GM21528 (cell line): Measurements from ENCODE around the gene TBC1D3B.
"Not testable (repeated sequence)": the region's sequence is repeated elsewhere in the genome, so short reads cannot be mapped to it uniquely, and the experiment has no call there.

ENCODE experiments used
- ATAC-seq: cut with Tn5 transposase; IDR thresholded peaks from one replicate; pipeline ENCODE4 v1.9.1; 2021; ENCODE audit warnings: mild to moderate bottlenecking, moderate library complexity; ENCODE audit not compliant: unreplicated experiment, low FRiP score

The TBC1D3B gene

DNA sequence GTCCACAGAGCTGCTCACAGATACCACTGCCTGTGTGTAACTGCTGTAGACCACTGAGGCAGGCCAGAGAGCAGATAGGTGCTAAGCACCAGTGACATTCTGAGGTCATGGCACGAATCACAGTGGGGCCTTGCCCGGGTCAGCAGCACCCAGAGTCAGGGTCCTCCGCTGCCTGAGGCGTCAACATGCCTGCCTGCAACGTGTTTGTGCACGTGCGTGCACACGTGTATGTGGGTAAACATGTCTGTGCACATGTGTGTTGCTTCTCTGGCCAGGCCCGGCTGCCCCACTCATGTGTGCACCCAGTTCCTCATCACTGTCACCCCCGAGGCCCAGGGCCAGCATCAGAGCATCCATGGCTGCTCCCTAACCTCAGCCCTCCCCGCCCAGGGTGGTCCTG, at the start of gene TBC1D3B:
TBC1D3B (minus strand) TSS at position 101 of the 400 bp plus-strand sequence. CDS start 1,586 bp downstream, outside the sequence.
- not testable (repeated sequence) for ATAC-seq

DNA sequence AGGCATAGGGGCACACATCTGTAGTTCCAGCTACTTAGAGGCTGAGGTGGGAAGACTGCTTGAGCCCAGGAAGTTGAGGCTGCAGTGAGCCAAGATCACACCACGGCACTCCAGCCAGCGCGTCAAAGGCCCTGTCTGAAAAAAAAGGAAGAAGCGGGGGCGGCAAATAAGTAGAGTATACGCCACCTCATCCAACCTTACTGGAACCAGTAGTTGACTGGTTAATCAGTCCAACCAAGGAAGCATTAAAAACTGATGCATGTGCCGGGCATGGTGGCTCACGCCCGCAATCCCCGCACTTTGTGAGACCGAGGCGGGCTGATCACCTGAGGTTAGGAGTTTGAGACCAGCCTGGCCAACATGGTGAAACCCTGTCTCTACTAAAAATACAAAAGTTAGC, 46.5 kb upstream of the TBC1D3B start:
- ATAC-seq, result not testable (repeated sequence)

DNA sequence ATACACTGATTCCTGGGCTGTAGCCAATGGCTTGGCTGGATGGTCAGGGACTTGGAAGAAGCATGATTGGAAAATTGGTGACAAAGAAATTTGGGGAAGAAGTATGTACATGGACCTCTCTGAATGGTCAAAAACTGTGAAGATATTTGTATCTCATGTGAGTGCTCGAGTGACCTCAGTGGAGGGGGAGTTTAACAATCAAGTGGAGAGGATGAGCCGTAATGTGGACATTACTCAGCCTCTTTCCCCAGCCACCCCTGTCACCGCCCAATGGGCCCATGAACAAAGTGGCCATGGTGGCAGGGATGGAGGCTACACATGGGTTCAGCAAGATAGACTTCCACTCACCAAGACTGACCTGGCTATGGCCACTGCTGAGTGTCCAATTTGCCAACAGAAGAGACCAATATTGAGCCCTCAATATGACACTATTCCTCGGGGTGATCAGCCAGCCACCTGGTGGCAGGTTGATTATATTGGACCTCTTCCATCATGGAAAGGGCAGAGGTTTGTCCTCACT, 45.2 kb upstream of the TBC1D3B start:
- ATAC-seq, result not testable (repeated sequence)

DNA sequence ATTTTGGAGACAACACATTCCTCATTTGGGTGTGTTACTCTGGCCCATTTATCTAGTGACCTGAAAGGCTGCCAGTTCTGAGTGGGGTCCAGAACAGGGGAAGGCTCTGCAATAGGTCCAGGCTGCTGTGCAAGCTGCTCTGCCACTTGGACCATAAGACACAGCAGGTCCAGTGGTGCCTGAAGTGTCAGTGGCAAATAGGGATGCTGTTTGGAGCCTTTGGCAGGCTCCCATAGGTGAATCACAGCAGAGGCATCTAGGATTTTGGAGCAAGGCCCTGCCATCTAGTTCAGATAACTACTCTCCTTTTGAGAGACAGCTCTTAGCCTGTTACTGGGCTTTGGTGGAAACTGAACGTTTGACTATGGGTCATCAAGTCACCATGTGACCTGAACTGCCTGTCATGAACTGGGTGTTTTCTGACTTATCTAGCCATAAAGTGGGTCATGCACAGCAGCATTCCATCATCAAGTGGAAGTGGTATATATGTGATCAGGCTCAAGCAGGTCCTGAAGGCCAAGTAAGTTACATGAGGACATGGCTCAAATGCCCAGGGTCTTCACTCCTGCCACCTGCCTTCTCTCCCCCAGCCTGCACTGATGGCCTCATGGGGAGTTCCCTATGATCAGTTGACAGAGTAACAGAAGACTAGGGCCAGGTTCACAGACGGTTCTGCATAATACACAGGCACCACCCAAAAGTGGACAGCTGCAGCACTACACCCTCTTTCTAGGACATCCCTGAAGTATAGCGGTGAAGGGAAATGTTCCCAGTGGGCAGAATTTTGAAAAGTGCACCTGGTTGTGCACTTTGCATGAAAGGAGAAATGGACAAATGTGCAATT, 44.5 kb upstream of the TBC1D3B start:
- ATAC-seq, result not testable (repeated sequence)

DNA sequence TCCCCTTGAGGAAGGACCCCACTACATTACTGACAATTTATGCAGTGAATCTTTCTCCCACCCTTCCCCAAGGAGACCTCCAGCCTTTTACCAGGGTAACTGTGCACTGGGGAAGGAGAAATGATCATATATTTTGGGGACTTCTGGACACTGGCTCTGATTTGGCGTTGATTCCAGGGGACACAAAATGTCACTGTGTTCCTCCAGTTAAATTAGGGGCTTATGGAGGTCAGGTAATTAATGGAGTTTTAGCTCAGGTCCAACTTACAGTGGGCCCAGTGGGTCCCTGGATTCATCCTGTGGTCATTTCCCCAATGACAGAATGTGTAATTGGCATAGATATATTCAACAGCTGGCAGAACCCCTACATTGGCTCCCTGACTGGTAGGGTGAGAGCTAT, 43.1 kb upstream of the TBC1D3B start:
- ATAC-seq, result not testable (repeated sequence)

DNA sequence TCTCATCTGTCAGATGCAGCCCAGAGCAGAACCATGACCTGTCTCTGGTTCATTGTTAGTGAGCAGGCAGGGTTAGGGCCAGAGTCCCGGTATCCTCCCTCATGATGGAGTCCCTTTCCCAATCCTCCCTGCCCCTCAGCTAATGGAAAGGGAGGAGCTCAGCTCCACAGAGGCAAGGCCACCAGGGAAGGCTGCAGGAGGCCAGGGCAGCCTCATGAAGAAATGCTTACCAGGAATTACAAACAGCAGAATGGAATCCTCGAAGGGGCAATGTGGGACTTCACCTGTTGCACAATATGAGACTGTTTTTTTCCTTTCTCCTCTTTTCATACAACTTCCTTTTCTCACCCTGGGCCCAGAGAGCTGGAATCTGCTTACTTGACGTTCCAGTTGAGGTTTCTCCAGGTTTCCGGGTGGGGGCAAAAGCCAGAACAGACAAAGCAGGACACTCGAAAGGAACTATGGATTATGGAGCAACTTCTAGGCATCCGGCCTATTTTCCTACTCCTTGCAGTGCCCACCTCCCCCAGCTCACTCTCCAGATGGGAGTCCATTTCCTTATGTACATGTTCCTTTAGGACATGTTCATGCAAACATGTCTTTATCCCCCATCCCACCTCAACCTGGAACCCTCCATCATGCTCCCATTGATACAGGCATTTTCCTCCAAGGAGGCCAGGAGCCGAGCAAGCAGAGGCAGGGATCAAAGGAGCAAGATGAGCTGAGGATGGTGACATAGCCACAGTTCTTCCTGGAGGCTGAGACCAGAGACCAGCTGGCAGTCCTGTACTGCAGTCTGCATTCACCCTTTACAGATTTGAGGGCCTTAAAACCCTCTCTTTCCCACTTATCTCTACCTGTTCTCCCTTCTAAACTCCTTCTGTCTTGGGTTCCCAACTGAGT, 39.2 kb upstream of the TBC1D3B start:
- ATAC-seq, result not testable (repeated sequence)

DNA sequence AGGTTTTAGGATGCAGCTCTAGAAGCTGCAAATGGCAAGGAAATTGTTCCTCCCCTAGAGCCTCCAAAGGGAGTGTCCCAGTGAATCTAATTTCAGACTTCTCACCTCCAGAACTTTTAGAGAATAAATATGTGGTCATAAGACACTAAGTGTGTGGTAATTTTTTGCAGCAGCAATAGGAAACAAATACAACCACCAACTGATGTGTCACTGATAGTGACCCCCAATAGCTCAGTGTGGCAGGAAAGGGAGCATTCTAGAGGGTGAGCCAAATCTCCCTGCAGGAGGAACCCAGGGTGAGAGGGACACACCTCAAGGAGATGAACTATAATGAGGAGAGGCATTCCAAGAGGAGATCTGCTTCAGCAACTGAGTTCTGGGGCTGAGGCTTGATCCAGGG, 38.5 kb upstream of the TBC1D3B start:
- no peak for ATAC-seq

DNA sequence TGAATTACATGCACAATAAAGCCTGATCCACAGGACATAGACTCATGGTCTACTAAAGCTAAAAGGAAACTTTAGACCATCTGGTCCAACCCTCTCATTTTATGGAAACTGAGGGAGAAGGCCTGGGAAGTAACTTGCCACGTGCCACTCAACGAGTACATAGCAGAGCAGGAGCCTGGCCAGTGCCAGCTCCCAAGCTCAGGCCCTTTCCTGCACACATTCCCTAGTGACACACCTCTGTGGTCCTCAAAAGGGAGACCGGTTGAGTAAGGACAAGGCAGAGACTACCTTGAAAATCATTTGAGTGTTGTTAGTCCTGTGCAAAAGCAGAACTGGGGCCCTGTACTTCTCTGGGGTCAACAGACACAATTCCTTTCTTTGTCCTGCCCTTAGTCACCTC, 37.3 kb upstream of the TBC1D3B start:
- ATAC-seq, result no peak

DNA sequence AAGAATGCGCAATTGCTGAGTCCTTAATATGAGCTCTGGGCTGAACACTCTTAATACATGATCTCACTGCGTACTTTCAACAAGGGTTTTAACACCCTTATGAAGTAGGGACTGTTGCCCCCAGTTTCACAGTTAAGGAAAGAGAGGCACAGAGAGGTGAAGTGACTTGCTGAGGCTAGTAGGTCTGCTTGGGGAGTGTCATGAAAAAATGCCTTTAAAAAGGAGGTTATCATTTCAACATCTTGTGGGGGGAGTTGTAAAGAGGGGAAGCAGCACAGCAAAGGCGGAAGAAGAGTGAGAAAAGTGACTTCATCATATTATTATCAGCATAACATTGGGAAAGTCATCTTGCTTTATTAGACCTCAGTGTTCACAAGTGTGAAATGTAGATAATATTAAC, 36.5 kb upstream of the TBC1D3B start:
- no peak for ATAC-seq

DNA sequence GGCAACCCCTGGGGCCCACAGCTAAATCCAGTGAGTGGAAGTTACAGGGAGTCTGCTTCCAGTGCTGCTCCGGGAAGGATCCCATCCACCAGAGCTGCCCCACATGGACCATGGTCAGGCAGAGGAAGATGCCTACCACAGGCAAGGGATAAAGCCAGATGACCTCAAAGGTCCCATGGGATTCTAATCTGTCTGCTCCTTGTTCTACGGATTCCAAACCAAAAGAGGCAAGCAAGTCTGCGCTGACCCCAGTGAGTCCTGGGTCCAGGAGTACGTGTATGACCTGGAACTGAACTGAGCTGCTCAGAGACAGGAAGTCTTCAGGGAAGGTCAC, 35.8 kb upstream of the TBC1D3B start:
- ATAC-seq, result no peak

DNA sequence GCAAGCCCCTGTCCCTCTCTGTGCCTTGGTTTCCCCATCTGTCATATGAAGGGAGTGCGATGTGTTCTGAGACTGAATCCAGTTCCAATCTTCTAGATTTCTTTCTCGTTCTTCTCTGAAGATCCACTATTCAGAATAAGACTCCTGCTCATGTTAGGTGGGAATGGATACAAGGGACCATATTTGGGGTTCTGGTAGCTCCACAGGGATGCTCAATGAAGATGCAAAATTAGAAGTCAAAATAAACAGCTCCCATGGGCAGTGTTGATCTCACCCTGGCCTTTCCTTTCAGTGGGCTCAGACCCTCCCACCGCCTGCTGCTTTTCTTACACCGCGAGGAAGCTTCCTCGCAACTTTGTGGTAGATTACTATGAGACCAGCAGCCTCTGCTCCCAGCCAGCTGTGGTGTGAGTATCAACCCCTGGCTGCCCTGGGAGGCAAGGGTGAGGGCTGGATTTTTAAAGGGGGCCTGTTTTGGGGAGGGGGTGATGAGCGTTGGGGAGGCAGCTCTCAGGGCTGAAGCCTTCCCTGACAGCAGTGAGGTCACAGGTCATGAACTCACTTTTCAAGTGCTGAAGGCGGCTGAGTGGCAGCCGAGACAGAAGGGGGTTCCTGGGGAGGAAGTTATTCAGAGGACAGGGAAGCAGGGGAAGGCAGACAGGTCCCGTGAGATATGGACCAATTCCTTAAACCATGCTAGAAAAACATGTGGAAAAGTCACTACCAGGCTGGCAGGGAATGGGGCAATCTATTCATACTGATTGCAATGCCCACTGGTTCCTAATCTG, 35.2 kb upstream of the TBC1D3B start:
- ATAC-seq, result not testable (repeated sequence)

DNA sequence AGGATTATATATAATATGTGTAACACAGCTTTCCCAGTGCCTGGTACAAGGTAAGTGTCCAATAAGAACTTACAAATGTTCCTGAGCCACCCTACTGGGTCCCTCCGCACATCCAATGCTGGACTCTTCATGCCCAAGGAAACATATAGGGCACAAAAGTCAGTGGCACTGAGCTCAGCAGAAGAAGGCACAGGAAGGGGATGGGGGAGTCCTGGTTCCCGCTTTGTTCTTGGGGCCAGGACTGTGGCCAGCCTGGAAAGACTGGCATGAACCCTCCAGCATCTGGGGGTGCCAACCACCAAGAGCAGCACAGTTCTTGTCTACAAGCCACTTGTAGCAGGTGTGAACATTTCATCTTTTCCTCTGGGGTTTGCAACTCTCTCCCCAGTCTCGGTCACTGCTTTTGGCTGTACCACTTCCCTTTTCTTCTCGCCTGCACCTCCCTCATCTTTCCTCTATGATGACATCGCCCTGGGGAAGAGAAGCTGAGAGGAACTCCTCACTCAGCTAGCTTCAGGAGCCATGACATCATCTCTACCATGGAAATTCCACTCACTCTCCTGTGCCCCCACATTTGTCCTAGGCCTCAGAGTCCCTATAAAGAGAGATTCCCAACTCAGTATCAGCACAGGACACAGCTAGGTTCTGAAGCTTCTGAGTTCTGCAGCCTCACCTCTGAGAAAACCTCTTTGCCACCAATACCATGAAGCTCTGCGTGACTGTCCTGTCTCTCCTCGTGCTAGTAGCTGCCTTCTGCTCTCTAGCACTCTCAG, 34.2 kb upstream of the TBC1D3B start, which contains the start of gene CCL4L2:
CCL4L2 (plus strand) TSS at position 625 of the 773 bp plus-strand sequence.
- ATAC-seq, result peak; percentile 61

DNA sequence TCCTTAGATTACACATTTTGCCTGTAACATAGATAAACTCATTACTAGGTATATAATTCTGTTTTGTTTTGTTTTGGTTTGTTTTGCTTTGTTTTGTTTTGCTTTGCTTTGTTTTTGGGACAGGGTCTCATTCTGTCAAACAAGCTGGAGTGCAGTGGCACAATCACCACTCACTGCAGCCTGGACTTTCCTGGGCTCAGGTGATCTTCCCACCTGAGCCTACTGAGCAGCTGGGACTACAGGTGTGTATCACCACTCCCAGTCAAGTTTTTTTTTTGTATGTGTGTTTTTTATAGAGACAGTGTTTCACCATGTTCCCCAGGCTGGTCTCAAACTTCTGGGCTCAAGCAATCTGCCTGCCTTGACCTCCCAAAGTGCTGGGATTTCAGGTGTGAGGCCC, 33.1 kb upstream of the TBC1D3B start:
- ATAC-seq, result no peak

DNA sequence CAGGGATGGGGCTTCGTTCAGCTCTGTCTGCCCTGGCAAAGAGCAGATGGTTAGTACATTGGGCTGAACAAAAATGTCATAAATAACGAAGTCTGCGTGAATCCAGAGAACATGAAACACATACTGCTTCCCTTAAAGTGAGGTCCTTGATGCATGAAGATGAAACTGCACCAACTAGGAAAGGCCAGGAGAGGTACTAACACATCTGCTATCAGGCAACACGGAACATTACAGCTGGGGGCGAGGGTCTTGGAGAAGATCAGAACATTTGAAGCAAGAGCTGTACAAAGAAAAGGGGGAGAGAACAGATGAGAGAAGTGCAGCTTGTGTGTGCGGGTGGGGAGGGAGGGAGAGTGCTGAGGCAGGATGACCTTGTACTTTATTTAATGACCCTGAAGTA, 30.9 kb upstream of the TBC1D3B start:
- not testable (repeated sequence) for ATAC-seq

DNA sequence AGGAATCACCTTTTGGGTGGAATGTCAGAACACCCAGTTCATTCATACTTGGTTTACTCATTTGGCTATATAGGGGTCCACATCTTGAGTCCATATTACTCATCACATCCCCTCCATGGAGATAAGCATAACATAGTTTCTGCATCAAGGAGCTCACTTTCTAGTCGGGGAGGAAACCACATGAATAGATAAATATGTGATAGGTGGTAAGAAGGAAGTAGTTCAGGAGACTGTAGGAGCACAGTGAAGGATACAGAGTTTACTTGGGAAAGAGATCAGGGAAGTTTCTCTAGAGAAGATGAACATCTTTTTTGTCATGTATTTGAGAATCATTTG, 30.0 kb upstream of the TBC1D3B start:
- ATAC-seq, result not testable (repeated sequence)

DNA sequence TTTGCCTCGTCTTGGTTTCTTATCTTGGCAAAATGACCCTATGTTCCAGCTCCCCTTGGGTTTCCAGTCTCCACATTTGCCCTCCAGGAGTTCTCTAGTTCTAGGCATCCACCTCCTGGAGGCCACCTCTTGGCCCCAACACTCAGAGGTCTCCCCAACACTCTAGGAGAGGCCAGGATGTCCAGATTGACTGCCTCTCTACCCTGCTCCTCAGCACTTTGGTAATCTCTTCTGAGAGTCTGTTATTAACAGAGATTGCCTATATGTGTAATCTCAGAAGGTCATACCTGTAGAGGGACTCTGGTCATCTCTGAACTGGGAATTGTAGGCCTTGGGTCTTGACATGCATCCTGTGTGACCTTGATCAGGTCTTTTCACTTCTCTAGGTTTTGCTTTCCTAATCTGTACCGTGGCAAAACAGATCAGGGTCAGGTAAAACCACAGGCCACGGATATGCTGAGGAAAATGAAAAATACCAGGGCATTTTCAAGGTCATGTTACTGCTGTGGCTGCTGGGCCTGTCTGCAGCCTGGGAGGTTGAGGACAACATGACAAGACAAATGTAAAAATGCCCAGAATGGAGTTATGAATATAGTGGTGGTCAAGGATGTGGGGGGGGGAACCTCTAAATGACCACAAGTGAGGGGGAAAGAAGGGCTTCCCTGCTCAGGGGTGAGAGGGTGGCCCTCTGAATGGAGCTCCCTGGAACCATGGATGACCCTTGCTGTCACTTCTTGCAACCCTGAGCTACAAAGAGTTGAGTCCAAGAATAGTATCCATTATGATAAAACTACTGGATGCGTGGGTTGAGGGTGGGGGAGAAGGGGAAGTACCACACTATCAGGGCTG, 29.4 kb upstream of the TBC1D3B start:
- no peak for ATAC-seq

DNA sequence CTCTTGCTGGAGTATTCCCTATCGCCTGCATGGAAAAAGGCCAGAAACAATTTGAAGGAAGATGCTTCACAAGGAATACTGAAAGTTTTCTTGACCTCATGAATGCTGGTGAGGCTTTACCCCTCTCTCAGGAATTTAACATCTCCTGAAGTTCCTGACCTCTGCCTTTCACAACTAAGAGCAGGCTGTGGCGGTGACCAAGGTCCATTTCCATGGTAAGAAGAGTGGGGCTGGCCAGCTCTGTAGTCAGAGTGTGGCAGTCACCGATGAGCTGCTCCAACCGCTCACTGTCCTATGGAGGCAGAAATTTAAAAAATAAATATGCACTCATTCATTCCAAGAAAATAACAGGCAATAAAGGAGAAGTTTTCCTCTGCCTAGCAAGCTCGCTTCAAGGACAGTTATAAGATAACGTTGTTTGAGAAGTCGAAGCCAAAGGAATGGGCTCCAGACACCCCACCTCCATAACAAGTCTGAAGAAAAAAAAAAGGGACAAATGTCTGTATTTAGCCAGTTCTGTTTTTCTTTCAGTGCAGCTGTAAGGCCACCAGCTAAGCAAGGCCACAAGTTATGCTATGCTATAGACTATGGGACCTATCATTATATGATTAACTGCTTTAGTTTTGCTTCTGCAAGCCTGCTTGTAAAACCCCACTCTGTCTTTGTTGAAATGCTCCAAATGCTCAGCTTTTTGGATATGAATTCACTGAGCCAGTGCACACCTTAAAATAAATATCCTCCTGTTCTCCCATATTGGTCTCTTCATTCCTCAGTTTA, 28.5 kb upstream of the TBC1D3B start:
- ATAC-seq, result no peak

DNA sequence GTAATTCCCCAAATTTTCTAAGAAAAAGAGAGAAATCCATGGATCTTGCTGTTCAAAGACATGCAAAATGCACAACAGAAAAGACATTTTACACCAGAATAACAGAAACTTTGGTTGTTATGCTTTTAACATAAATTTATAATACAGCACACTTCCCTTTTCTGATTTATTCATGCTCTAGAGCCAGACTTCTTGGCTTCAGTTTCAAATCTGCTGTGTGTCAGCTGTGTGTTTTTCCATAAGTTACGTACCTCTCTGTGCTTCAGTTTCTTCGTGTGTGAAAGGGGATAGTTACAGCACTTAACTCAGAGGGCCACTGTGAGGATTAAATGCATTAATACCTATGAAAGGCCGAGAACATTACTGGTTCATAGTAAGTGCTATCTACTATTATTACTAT, 26.9 kb upstream of the TBC1D3B start:
- ATAC-seq, result no peak
